ENCODE measurements around the gene REXO1.

DNA sequence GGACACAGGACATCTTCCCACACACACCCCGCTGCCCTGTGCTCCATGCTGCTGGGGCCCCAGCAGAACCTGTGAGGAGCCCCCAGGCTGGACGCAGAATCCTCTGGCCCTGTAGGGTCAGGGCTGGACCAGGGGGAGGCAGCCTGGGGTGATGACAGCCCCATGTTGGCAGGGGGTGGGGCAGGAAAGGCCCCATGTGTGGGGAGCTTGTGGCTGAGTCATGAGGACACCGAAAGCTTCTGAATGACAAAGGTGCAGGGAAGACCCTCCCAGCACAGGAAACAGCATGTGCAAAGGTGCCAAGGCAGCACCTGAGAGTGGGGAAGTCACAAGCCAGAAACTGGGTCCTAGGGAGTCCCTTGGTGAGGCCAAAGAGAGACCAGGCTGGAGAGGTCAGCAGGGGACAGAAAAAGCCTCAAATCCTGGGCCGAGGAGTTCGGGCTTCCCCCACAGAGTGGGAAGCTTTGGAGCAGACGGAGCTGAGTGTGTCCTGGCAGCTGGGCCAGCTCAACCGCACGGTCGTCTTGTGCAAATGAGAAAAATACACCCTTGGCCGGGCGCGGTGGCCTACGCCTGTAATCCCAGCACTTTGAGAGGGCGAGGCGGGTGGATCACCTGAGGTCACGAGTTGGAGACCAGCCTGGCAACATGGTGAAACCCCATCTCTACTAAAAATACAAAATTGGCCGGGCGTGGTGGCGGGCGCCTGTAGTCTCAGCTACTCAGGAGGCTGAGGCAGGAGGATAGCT, 53.7 kb downstream of the REXO1 start:
- no peak for TF ChIP-seq EZH2 (IDR thresholded peaks at IDR 0.05; ENCODE audit: borderline replicate concordance, insufficient read depth, low read depth, low read length, poor library complexity, severe bottlenecking)
- TF ChIP-seq, protein P1, sequence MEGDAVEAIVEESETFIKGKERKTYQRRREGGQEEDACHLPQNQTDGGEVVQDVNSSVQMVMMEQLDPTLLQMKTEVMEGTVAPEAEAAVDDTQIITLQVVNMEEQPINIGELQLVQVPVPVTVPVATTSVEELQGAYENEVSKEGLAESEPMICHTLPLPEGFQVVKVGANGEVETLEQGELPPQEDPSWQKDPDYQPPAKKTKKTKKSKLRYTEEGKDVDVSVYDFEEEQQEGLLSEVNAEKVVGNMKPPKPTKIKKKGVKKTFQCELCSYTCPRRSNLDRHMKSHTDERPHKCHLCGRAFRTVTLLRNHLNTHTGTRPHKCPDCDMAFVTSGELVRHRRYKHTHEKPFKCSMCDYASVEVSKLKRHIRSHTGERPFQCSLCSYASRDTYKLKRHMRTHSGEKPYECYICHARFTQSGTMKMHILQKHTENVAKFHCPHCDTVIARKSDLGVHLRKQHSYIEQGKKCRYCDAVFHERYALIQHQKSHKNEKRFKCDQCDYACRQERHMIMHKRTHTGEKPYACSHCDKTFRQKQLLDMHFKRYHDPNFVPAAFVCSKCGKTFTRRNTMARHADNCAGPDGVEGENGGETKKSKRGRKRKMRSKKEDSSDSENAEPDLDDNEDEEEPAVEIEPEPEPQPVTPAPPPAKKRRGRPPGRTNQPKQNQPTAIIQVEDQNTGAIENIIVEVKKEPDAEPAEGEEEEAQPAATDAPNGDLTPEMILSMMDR (IDR thresholded peaks at IDR 0.05), result no peak
